GM10266 (cell line): ENCODE results near the gene KCNQ1.

Experiments
- DNase-seq: peaks from one replicate; pipeline ENCODE4 v3.0.0; 2012; ENCODE audit errors: extremely low spot score
- CTCF ChIP-seq: IDR thresholded peaks from 2 replicates; pipeline ENCODE4 v1.5.1; 2012; ENCODE audit warnings: mild to moderate bottlenecking, low read depth; ENCODE audit not compliant: control insufficient read depth, insufficient read depth; ENCODE audit errors: missing control alignments

Gene KCNQ1

GRCh38 chr11:2411446-2412305 lies 33.1 kb upstream of the KCNQ1 start:
- no peak for TF ChIP-seq CTCF
- no peak for DNase-seq

- no peak for DNase-seq
- no peak for TF ChIP-seq CTCF
Observed at GRCh38 chr11:2412323-2412722, 32.5 kb upstream of the KCNQ1 start.

- no peak for TF ChIP-seq CTCF
- no peak for DNase-seq
Observed at GRCh38 chr11:2413742-2414579, 30.8 kb upstream of the KCNQ1 start.

- no peak for DNase-seq
- TF ChIP-seq CTCF, result no peak
Observed at GRCh38 chr11:2414616-2415015, 30.2 kb upstream of the KCNQ1 start.

GRCh38 chr11:2415171-2415570 lies 29.6 kb upstream of the KCNQ1 start:
- TF ChIP-seq CTCF, result no peak

GRCh38 chr11:2415601-2416380 lies 29.0 kb upstream of the KCNQ1 start:
- no peak for DNase-seq

More at GRCh38 chr11:2415171-2415570, 29.6 kb upstream of the KCNQ1 start:
- DNase-seq, result no peak

More at GRCh38 chr11:2415601-2416380, 29.0 kb upstream of the KCNQ1 start:
- no peak for TF ChIP-seq CTCF
